PC-9 (cell line): ENCODE data around the gene CABLES2.

Experiments used
- EZH2 ChIP-seq: fragments of 200-600 bp; sonication (generic); IDR thresholded peaks from 2 replicates; pipeline ENCODE4 v1.8.0; 2017; ENCODE audit warnings: antibody characterized with exemption, low read depth
- TF ChIP-seq, protein P1 (sequence below): fragments of 200-600 bp; sonication (generic); conservative IDR thresholded peaks from 2 replicates; pipeline ENCODE4 v1.6.1; 2017; ENCODE audit warnings: mixed run types, antibody characterized with exemption, mild to moderate bottlenecking, moderate library complexity

DNA sequence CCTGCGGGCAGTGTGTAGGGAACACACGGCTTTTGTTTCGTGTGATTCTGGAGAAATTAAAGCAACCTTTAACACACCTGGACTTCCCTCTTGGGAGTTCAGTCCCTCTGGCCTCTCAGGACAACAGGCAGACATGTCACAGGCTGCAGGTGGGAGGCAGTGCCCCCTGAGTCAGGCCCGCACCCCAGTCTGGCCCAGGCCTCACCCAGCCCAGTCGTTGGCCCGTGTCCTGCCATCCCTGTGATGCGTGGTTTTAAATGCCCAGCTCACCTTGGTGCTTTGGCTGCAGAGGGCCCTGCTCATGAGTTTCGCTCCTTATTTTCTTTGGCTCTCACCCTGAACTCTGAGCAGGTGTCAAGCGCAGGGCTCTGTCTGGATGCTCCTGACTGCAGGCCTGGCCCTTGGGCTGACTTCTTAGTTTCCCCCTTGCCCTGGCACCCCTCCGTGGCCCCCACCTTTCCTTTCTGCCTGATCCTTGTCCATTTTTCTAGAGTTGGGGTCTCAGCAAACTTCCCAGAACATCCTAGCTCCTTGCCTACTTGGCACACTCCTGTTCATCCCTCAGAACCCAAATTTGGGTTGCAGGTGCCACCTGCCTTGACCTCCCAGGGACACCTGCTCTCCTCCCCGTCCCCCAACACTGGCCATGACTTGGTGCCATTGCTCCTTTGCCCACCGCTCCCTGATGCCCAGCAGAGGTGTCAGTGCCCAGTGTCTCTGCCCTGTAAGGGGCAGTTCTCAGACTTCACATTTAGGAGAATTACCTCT, 2.2 kb upstream of the CABLES2 start:
- TF ChIP-seq, protein P1, sequence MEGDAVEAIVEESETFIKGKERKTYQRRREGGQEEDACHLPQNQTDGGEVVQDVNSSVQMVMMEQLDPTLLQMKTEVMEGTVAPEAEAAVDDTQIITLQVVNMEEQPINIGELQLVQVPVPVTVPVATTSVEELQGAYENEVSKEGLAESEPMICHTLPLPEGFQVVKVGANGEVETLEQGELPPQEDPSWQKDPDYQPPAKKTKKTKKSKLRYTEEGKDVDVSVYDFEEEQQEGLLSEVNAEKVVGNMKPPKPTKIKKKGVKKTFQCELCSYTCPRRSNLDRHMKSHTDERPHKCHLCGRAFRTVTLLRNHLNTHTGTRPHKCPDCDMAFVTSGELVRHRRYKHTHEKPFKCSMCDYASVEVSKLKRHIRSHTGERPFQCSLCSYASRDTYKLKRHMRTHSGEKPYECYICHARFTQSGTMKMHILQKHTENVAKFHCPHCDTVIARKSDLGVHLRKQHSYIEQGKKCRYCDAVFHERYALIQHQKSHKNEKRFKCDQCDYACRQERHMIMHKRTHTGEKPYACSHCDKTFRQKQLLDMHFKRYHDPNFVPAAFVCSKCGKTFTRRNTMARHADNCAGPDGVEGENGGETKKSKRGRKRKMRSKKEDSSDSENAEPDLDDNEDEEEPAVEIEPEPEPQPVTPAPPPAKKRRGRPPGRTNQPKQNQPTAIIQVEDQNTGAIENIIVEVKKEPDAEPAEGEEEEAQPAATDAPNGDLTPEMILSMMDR, result no peak
- no peak for TF ChIP-seq EZH2
